Osteoblast (primary cell): ENCODE measurements around the gene YTHDF1. TPM values are rescaled to one million over a fixed set of nuclear protein-coding genes. Genes with fewer than 3 reads are reported as not detected.

Experiments
- DNase-seq: peaks from one replicate; pipeline ENCODE4 v3.0.0; 2011; ENCODE audit warnings: low spot score, mixed read lengths; ENCODE audit not compliant: insufficient read length; ENCODE audit errors: missing footprints
- H2AFZ ChIP-seq: 2 replicates; pipeline ENCODE4 v1.6.0; 2011; ENCODE audit warnings: mild to moderate bottlenecking, low read length
- H3K27ac ChIP-seq: 2 replicates; pipeline ENCODE4 v1.5.1; 2011; ENCODE audit warnings: mild to moderate bottlenecking, low read depth, low read length, moderate library complexity
- H3K27me3 ChIP-seq: 2 replicates; pipeline ENCODE4 v1.6.0; 2012; ENCODE audit warnings: mild to moderate bottlenecking, control low read depth, inconsistent platforms, low read length, moderate library complexity; ENCODE audit not compliant: insufficient read depth
- H3K36me3 ChIP-seq: 2 replicates; pipeline ENCODE4 v1.5.1; 2011; ENCODE audit warnings: mild to moderate bottlenecking, low read length, control low read depth, moderate library complexity; ENCODE audit not compliant: insufficient read depth
- H3K4me1 ChIP-seq: 2 replicates; pipeline ENCODE4 v1.5.1; 2011; ENCODE audit warnings: mild to moderate bottlenecking, low read length, control low read depth, moderate library complexity; ENCODE audit not compliant: insufficient read depth
- H3K4me2 ChIP-seq: 2 replicates; pipeline ENCODE4 v1.6.0; 2011; ENCODE audit warnings: mild to moderate bottlenecking, low read length; ENCODE audit not compliant: insufficient read depth
- H3K4me3 ChIP-seq: fragments of 200-600 bp; sonication (generic); 3 replicates; pipeline ENCODE4 v1.5.1; 2012; ENCODE audit warnings: mild to moderate bottlenecking, low read length, inconsistent platforms; ENCODE audit not compliant: insufficient read depth
- H3K79me2 ChIP-seq: 2 replicates; pipeline ENCODE4 v1.6.0; 2012; ENCODE audit warnings: mild to moderate bottlenecking, low read length, control low read depth, inconsistent platforms; ENCODE audit not compliant: insufficient read depth
- H3K9me3 ChIP-seq: 2 replicates; pipeline ENCODE4 v1.5.1; 2011; ENCODE audit warnings: low read depth, low read length, control low read depth
- H4K20me1 ChIP-seq: 2 replicates; pipeline ENCODE4 v1.6.0; 2012; ENCODE audit warnings: mild to moderate bottlenecking, low read length, control low read depth; ENCODE audit not compliant: insufficient read depth
- CTCF ChIP-seq: IDR thresholded peaks from 2 replicates; pipeline ENCODE4 v1.5.1; 2011; ENCODE audit warnings: mild to moderate bottlenecking, low read depth, low read length, moderate library complexity; ENCODE audit errors: extremely low read depth
- total RNA-seq: library from RNA; depleted of rRNA; stranded (reverse); fragments of >200 nt; gene quantifications from 2 replicates; pipeline ENCODE4 v1.2.3, GENCODE V29; 2012

Gene YTHDF1
- total RNA-seq, 1 donor, result 23.9 TPM

GRCh38 chr20:63216849-63217471 lies 1.0 kb upstream of the YTHDF1 start:
- peak overlapping the region; percentile 92 for H2AFZ ChIP-seq
- H3K4me2 ChIP-seq, result peak overlapping the region; percentile 93
- H3K27ac ChIP-seq, result no peak overlapping the region
- H3K36me3 ChIP-seq, result peaks cover 30% of the 10 kb centered on the region
- peaks cover 38% of the 10 kb centered on the region for H3K79me2 ChIP-seq
- H3K4me3 ChIP-seq, result peak overlapping the region; percentile 91
- H3K27me3 ChIP-seq, result peaks cover 8% of the 10 kb centered on the region
- no peaks in the 10 kb centered on the region for H3K9me3 ChIP-seq
- DNase-seq, result peak; percentile 79
- peaks cover 21% of the 10 kb centered on the region for H3K4me1 ChIP-seq
- no peak for TF ChIP-seq CTCF
- peaks cover 31% of the 10 kb centered on the region for H4K20me1 ChIP-seq

- Histone ChIP-seq H3K27me3 (no peaks in the 10 kb centered on the region), H3K27ac (peak overlapping the region; percentile 52), H3K9me3 (no peaks in the 10 kb centered on the region), H3K79me2 (peaks cover 54% of the 10 kb centered on the region), H3K36me3 (peaks cover 39% of the 10 kb centered on the region), H2AFZ (peak overlapping the region; percentile 44), H3K4me1 (peaks cover 21% of the 10 kb centered on the region), H3K4me2 (peak overlapping the region; percentile 90), H4K20me1 (peaks cover 44% of the 10 kb centered on the region), H3K4me3 (peak overlapping the region; percentile 91)
- TF ChIP-seq CTCF, result peak; percentile 68
- peak; percentile 99 for DNase-seq
These were observed 560 bp downstream of the YTHDF1 start for GRCh38 chr20:63215101-63216040.

GRCh38 chr20:63214514-63214913 lies 1.4 kb downstream of the YTHDF1 start:
- peaks cover 53% of the 10 kb centered on the region for H4K20me1 ChIP-seq
- peak overlapping the region; percentile 90 for H3K4me2 ChIP-seq
- no peak overlapping the region for H2AFZ ChIP-seq
- peak overlapping the region; percentile 52 for H3K27ac ChIP-seq
- H3K27me3 ChIP-seq, result no peaks in the 10 kb centered on the region
- H3K9me3 ChIP-seq, result no peaks in the 10 kb centered on the region
- H3K36me3 ChIP-seq, result peaks cover 47% of the 10 kb centered on the region
- DNase-seq, result peak; percentile 17
- peaks cover 62% of the 10 kb centered on the region for H3K79me2 ChIP-seq
- no peak for TF ChIP-seq CTCF
- H3K4me1 ChIP-seq, result peaks cover 21% of the 10 kb centered on the region
- peak overlapping the region; percentile 91 for H3K4me3 ChIP-seq

- no peak overlapping the region for H3K4me3 ChIP-seq
- H4K20me1 ChIP-seq, result peaks cover 66% of the 10 kb centered on the region
- H3K36me3 ChIP-seq, result peaks cover 62% of the 10 kb centered on the region
- H3K27me3 ChIP-seq, result no peaks in the 10 kb centered on the region
- peak; percentile 55 for DNase-seq
- no peaks in the 10 kb centered on the region for H3K9me3 ChIP-seq
- peak overlapping the region; percentile 11 for H3K27ac ChIP-seq
- H2AFZ ChIP-seq, result no peak overlapping the region
- TF ChIP-seq CTCF, result no peak
- no peak overlapping the region for H3K4me2 ChIP-seq
- H3K79me2 ChIP-seq, result peaks cover 78% of the 10 kb centered on the region
- peaks cover 21% of the 10 kb centered on the region for H3K4me1 ChIP-seq
These were observed 3.1 kb downstream of the YTHDF1 start for GRCh38 chr20:63212792-63213191.
